Measurements from ENCODE around the gene SORCS2. TPM values are rescaled to one million over a fixed set of nuclear protein-coding genes. Genes with fewer than 3 reads are reported as not detected.

SORCS2 gene
- total RNA-seq, 4 donors from 2014 or later, result 0.26 to 17.1 (median 2.9) TPM

- DNase-seq, result no peak
- TF ChIP-seq CTCF (IDR thresholded peaks at IDR 0.05) (no peak), POLR2A (IDR thresholded peaks at IDR 0.05) (no peak)
- Histone ChIP-seq H3K36me3 (no peaks in the 10 kb centered on the region), H3K4me1 (peaks cover 0 to 6% of the 10 kb centered on the region in 2 donors), H3K27me3 (no peaks in the 10 kb centered on the region), H3K9me3 (no peaks in the 10 kb centered on the region), H3K4me3 (no peak overlapping the region), H3K27ac (no peak overlapping the region)
- intact Hi-C loops (cut with DNase I; ENCODE audit: low total_unique reads), result no loop called here
These were observed 440.0 kb downstream of the SORCS2 start for GRCh38 chr4:7632341-7632740.

- H3K4me1 ChIP-seq, result peaks cover 0 to 6% of the 10 kb centered on the region in 2 donors
- H3K36me3 ChIP-seq, result no peaks in the 10 kb centered on the region
- no peaks in the 10 kb centered on the region for H3K27me3 ChIP-seq
- DNase-seq, result no peak
- H3K9me3 ChIP-seq, result no peaks in the 10 kb centered on the region
- H3K4me3 ChIP-seq, result no peak overlapping the region
- no peak overlapping the region for H3K27ac ChIP-seq
- TF ChIP-seq CTCF (IDR thresholded peaks at IDR 0.05) (no peak), POLR2A (IDR thresholded peaks at IDR 0.05) (no peak)
- intact Hi-C loops (cut with DNase I; ENCODE audit: low total_unique reads), result no loop called here
These were observed 440.6 kb downstream of the SORCS2 start for GRCh38 chr4:7632971-7633370.

- Histone ChIP-seq H3K9me3 (no peaks in the 10 kb centered on the region), H3K27ac (no peak overlapping the region), H3K4me1 (peaks cover 0 to 6% of the 10 kb centered on the region in 2 donors), H3K27me3 (no peaks in the 10 kb centered on the region), H3K4me3 (no peak overlapping the region), H3K36me3 (no peaks in the 10 kb centered on the region)
- intact Hi-C loops (cut with DNase I; ENCODE audit: low total_unique reads), result no loop called here
- DNase-seq, result no peak
- TF ChIP-seq POLR2A (IDR thresholded peaks at IDR 0.05) (no peak), CTCF (IDR thresholded peaks at IDR 0.05) (no peak)
These were observed 442.4 kb downstream of the SORCS2 start for GRCh38 chr4:7634661-7635251.

- Histone ChIP-seq H3K27me3 (no peaks in the 10 kb centered on the region), H3K4me1 (peaks cover 0 to 6% of the 10 kb centered on the region in 2 donors), H3K4me3 (no peak overlapping the region), H3K27ac (no peak overlapping the region), H3K9me3 (no peaks in the 10 kb centered on the region), H3K36me3 (no peaks in the 10 kb centered on the region)
- TF ChIP-seq POLR2A (IDR thresholded peaks at IDR 0.05), result no peak
- intact Hi-C loops (cut with DNase I; ENCODE audit: low total_unique reads), result no loop called here
- DNase-seq, result no peak
These were observed 443.3 kb downstream of the SORCS2 start for GRCh38 chr4:7635445-7636239.

GRCh38 chr4:7636240-7636508, 443.8 kb downstream of the SORCS2 start:
- H3K9me3 ChIP-seq, result no peaks in the 10 kb centered on the region
- no peak overlapping the region for H3K27ac ChIP-seq
- no peak for TF ChIP-seq POLR2A (IDR thresholded peaks at IDR 0.05)
- no peak for TF ChIP-seq CTCF (IDR thresholded peaks at IDR 0.05)
- peaks cover 0 to 4% of the 10 kb centered on the region in 2 donors for H3K4me1 ChIP-seq
- DNase-seq, result no peak
- no peak overlapping the region for H3K4me3 ChIP-seq
- intact Hi-C loops (cut with DNase I; ENCODE audit: low total_unique reads), result no loop called here
- no peaks in the 10 kb centered on the region for H3K36me3 ChIP-seq
- no peaks in the 10 kb centered on the region for H3K27me3 ChIP-seq

All from uterus (tissue), 4 donors.